ENCODE results near the gene HHAT.

Gene HHAT

DNA sequence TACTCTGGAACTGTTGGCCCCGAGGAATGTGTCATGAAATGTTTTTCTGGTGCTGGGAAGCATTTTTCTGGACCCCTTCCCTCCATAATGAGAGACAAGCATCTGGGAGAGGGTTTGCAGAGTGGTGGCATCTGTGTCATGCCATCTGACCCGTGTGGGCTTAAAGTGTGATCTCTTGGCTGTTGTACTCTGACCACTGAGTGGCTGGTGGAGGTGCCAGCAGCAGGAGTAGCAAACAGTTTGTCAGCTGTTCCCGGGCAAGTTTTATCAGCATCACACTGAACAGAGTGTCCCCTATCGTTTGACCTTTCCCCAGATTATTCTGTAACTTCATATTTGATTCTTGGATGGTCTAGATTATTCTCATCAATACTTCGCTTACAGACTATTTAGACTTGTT is 150.1 kb downstream of the HHAT start:
- Histone ChIP-seq H3K9me3 (ENCODE audit: control insufficient read depth, insufficient read depth, low read length) (no peaks in the 10 kb centered on the region), H3K27me3 (ENCODE audit: control insufficient read depth, insufficient read depth, low read length) (no peaks in the 10 kb centered on the region), H3K36me3 (ENCODE audit: control insufficient read depth, insufficient read depth, low read length) (no peaks in the 10 kb centered on the region), H3K9ac (ENCODE audit: low read depth, low read length) (no peak overlapping the region), H3K4me3 (ENCODE audit: low read depth, low read length) (no peak overlapping the region), H3K4me1 (ENCODE audit: control insufficient read depth, insufficient read depth, low read length) (peaks cover 4% of the 10 kb centered on the region)

DNA sequence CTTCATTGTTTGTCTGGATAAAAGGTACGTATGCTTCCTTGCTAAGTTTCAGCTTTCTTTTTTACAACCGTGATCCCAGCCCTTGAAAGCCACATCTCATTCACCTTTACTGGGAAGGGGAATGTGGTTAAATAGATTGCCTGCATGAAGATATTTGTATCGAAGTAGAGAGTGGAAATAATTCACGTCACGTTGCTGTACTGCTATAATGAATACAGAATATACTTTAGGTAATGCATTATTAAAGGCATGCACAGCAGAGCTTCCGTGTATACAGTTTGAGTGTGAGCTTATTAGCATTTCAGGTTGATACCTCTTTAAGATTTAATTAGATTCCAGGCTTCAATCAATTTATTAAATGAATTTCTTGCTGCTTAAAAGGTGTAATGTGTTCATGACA is 153.8 kb downstream of the HHAT start:
- H3K9ac ChIP-seq (ENCODE audit: low read depth, low read length) = no peak overlapping the region
- H3K4me3 ChIP-seq (ENCODE audit: low read depth, low read length) = no peak overlapping the region
- H3K4me1 ChIP-seq (ENCODE audit: control insufficient read depth, insufficient read depth, low read length) = no peaks in the 10 kb centered on the region
- no peaks in the 10 kb centered on the region for H3K36me3 ChIP-seq (ENCODE audit: control insufficient read depth, insufficient read depth, low read length)
- no peaks in the 10 kb centered on the region for H3K27me3 ChIP-seq (ENCODE audit: control insufficient read depth, insufficient read depth, low read length)
- no peaks in the 10 kb centered on the region for H3K9me3 ChIP-seq (ENCODE audit: control insufficient read depth, insufficient read depth, low read length)

DNA sequence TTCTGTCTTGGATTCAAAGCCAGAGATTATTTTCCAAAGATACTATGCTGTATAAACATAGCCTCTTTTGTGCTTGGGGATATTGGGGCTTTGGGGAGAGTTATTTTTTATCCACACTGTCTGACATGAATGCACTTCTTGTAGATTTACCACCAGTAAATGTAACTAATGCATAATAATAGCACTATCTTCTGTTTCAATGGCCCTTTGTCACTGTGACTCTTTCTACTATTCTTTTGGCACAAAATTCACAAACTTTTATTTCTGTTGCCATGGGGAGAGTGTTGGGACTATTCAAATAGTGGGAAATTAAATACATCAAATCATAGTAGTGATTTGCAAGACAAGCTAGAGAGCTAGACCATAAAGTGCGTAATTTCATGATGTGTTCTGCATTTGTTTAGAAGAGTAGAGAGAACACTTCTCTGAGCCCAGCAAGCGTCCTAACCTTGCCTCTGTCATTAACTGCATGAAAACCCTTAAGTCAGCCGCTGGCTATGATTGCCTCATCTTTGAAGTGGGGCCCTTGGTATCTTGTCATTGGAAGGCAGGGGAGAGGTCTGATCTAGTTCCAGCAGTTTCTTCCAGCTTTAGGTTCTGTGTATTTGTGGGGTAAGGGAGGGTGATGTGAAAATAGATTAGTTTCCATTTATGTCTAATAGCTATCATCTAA is 154.4 kb downstream of the HHAT start:
- no peaks in the 10 kb centered on the region for H3K4me1 ChIP-seq (ENCODE audit: control insufficient read depth, insufficient read depth, low read length)
- H3K9me3 ChIP-seq (ENCODE audit: control insufficient read depth, insufficient read depth, low read length) = no peaks in the 10 kb centered on the region
- no peaks in the 10 kb centered on the region for H3K36me3 ChIP-seq (ENCODE audit: control insufficient read depth, insufficient read depth, low read length)
- no peak overlapping the region for H3K9ac ChIP-seq (ENCODE audit: low read depth, low read length)
- H3K27me3 ChIP-seq (ENCODE audit: control insufficient read depth, insufficient read depth, low read length) = no peaks in the 10 kb centered on the region
- H3K4me3 ChIP-seq (ENCODE audit: low read depth, low read length) = no peak overlapping the region

DNA sequence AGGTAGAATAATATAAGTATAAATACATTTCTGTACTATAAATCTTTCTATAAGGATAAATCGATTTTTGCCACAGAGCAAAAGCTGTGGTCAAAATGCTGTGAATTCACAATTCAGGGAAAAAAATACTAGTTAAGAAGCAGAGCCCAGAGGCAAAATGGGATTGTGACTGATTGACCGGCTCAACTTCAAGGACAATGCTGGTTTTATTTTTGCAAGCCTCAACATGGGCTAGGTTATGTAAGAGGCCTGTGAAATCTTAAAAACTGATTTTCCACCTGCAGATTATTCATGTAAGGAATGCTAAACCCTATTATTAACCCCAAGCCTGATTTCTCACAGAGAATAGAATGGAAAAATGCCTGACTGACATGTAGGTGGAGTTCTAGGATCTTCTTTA is 155.1 kb downstream of the HHAT start:
- Histone ChIP-seq H3K4me3 (ENCODE audit: low read depth, low read length) (no peak overlapping the region), H3K36me3 (ENCODE audit: control insufficient read depth, insufficient read depth, low read length) (no peaks in the 10 kb centered on the region), H3K9ac (ENCODE audit: low read depth, low read length) (no peak overlapping the region), H3K9me3 (ENCODE audit: control insufficient read depth, insufficient read depth, low read length) (no peaks in the 10 kb centered on the region), H3K4me1 (ENCODE audit: control insufficient read depth, insufficient read depth, low read length) (no peaks in the 10 kb centered on the region), H3K27me3 (ENCODE audit: control insufficient read depth, insufficient read depth, low read length) (no peaks in the 10 kb centered on the region)

DNA sequence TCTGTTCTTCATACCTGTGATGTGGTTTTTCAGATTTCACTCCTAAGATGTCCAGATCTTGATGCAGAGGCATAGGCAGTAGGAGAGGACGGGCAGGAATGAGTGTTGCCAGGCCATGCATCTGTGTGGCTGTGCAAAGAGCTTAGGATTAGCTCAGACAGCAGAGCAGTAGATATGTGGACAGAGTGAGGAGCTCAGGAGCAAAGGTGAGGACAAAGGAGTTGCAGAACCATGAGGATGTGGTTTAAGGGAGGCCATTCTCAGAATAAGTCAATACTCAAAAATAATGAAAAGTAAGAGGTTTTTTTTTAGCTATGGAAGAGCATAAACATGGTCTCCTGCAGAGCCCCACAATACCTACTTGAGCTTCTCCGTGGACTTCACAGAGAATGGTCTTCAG is 158.3 kb downstream of the HHAT start:
- Histone ChIP-seq H3K4me1 (ENCODE audit: control insufficient read depth, insufficient read depth, low read length) (no peaks in the 10 kb centered on the region), H3K9ac (ENCODE audit: low read depth, low read length) (no peak overlapping the region), H3K36me3 (ENCODE audit: control insufficient read depth, insufficient read depth, low read length) (no peaks in the 10 kb centered on the region), H3K9me3 (ENCODE audit: control insufficient read depth, insufficient read depth, low read length) (no peaks in the 10 kb centered on the region), H3K27me3 (ENCODE audit: control insufficient read depth, insufficient read depth, low read length) (no peaks in the 10 kb centered on the region), H3K4me3 (ENCODE audit: low read depth, low read length) (no peak overlapping the region)

DNA sequence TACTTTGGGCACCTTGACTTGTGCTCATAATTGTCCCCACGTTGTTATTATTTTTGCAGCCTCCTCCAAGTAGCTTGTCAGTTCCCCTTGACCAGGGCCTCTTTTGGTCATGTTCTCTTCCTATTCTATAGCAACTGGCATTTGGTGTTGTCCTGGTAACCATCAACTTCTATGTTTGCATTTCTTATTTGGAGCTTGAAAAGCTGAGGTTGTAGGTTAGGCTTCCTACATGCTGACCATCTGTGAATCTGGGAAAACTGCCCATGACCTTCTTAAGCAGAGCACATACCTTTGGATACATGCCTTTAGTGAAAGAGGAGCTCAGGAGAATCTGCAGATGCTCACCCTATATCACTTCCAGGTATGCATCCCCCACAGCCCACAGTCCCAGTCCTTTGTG is 160.8 kb downstream of the HHAT start:
- H3K36me3 ChIP-seq (ENCODE audit: control insufficient read depth, insufficient read depth, low read length) = no peaks in the 10 kb centered on the region
- H3K27me3 ChIP-seq (ENCODE audit: control insufficient read depth, insufficient read depth, low read length) = no peaks in the 10 kb centered on the region
- no peaks in the 10 kb centered on the region for H3K4me1 ChIP-seq (ENCODE audit: control insufficient read depth, insufficient read depth, low read length)
- H3K9ac ChIP-seq (ENCODE audit: low read depth, low read length) = no peak overlapping the region
- H3K4me3 ChIP-seq (ENCODE audit: low read depth, low read length) = no peak overlapping the region
- no peaks in the 10 kb centered on the region for H3K9me3 ChIP-seq (ENCODE audit: control insufficient read depth, insufficient read depth, low read length)

DNA sequence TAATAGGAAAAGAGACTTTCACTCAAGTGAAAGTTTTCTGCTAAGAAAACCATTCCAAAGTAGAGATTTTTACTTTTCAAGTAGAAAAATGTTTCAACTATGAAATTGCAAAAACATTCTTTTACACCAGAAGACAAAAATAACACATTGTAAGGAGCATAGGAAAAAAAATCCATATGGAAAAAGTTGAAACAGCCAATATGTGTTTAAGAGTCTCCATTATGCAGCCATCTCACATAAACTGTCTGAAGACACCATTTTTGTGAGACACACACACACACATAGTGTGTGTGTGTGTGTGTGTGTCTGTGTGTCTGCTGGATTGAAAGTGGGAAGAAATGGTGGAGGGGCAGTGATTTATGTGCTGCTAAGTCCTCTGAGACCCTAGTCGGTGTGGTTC is 162.1 kb downstream of the HHAT start:
- no peaks in the 10 kb centered on the region for H3K27me3 ChIP-seq (ENCODE audit: control insufficient read depth, insufficient read depth, low read length)
- no peaks in the 10 kb centered on the region for H3K36me3 ChIP-seq (ENCODE audit: control insufficient read depth, insufficient read depth, low read length)
- H3K4me1 ChIP-seq (ENCODE audit: control insufficient read depth, insufficient read depth, low read length) = no peaks in the 10 kb centered on the region
- no peak overlapping the region for H3K4me3 ChIP-seq (ENCODE audit: low read depth, low read length)
- no peaks in the 10 kb centered on the region for H3K9me3 ChIP-seq (ENCODE audit: control insufficient read depth, insufficient read depth, low read length)
- H3K9ac ChIP-seq (ENCODE audit: low read depth, low read length) = no peak overlapping the region

DNA sequence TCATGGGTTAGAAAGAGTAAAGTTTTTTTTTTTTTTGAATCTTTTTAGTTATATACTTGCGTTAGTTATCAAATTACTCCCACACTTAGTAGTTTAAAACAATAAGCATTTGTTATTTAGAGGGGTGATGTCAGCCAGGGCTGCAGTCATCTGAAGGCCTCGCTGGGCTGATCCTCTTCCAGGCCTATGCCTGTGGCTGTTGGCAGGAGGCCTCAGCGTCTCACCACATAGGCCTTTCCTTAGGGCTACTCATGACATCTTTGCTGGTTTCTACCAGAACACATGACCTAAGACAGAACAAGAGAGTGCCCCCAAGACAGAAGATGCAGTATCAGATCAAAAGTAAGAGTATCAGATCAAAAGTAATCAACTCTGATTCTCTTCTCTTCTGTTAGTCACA is 167.4 kb downstream of the HHAT start:
- H3K27me3 ChIP-seq (ENCODE audit: control insufficient read depth, insufficient read depth, low read length) = no peaks in the 10 kb centered on the region
- no peaks in the 10 kb centered on the region for H3K4me1 ChIP-seq (ENCODE audit: control insufficient read depth, insufficient read depth, low read length)
- no peaks in the 10 kb centered on the region for H3K36me3 ChIP-seq (ENCODE audit: control insufficient read depth, insufficient read depth, low read length)
- no peak overlapping the region for H3K4me3 ChIP-seq (ENCODE audit: low read depth, low read length)
- H3K9ac ChIP-seq (ENCODE audit: low read depth, low read length) = no peak overlapping the region
- H3K9me3 ChIP-seq (ENCODE audit: control insufficient read depth, insufficient read depth, low read length) = no peaks in the 10 kb centered on the region

DNA sequence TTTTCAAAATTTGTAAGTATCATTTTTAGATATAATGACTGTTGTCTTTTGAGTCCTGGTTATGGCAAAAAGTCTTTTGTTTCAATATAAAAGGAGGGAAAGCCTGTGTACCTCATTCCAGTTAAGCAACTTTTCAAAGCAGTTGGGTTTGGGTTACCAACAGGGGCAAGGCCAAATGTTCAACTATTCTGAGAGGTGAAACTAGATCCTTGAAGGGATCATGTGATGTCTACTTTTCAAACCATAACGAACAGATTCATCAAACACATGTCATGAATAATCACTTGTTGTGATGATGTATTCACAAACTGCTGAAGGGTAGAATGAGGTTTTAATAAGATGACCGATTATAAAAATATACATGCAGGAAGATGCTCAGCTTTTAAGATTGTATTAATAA is 171.3 kb downstream of the HHAT start:
- Histone ChIP-seq H3K9ac (ENCODE audit: low read depth, low read length) (no peak overlapping the region), H3K4me1 (ENCODE audit: control insufficient read depth, insufficient read depth, low read length) (no peaks in the 10 kb centered on the region), H3K36me3 (ENCODE audit: control insufficient read depth, insufficient read depth, low read length) (no peaks in the 10 kb centered on the region), H3K9me3 (ENCODE audit: control insufficient read depth, insufficient read depth, low read length) (no peaks in the 10 kb centered on the region), H3K4me3 (ENCODE audit: low read depth, low read length) (no peak overlapping the region), H3K27me3 (ENCODE audit: control insufficient read depth, insufficient read depth, low read length) (no peaks in the 10 kb centered on the region)

DNA sequence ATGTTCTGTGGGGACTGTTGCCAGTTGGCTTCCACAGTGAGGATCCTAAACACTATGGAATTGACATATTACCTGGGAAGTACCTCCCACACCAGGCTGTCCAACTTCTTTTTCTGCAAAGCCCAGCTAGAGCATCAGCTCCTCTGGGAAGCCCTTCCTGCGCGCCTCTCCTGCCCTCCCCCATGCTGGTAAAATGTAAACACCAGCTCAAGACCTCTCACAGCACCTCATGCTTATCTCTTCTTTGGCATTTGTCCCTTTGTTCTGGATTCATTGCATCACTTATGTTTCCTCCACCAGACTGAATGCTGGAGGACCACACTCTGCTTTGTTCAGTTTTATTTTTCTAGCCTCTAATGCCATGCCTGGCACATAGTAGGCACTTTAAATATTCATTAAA is 172.1 kb downstream of the HHAT start:
- H3K9ac ChIP-seq (ENCODE audit: low read depth, low read length) = no peak overlapping the region
- H3K9me3 ChIP-seq (ENCODE audit: control insufficient read depth, insufficient read depth, low read length) = no peaks in the 10 kb centered on the region
- no peaks in the 10 kb centered on the region for H3K27me3 ChIP-seq (ENCODE audit: control insufficient read depth, insufficient read depth, low read length)
- H3K36me3 ChIP-seq (ENCODE audit: control insufficient read depth, insufficient read depth, low read length) = no peaks in the 10 kb centered on the region
- no peak overlapping the region for H3K4me3 ChIP-seq (ENCODE audit: low read depth, low read length)
- peaks cover 2% of the 10 kb centered on the region for H3K4me1 ChIP-seq (ENCODE audit: control insufficient read depth, insufficient read depth, low read length)

DNA sequence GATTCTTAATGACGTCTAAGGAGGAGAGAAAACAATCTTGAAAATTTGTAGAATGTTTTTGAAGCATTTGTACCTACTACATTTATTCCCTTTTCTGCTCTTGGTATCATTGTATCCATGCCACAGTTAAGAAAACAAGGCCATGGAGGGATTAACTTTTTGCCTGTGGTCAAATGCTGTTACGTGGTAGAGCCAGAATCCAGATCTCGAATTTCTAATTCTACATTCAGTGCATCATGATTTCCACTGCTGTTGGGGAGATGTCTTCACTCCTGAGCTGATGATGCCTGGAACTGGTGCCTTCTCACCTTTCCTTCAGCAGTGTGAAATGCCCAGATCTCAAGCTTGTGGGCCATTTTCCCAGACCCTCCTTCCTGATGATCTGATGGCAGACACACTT is 175.6 kb downstream of the HHAT start:
- Histone ChIP-seq H3K36me3 (ENCODE audit: control insufficient read depth, insufficient read depth, low read length) (no peaks in the 10 kb centered on the region), H3K9me3 (ENCODE audit: control insufficient read depth, insufficient read depth, low read length) (no peaks in the 10 kb centered on the region), H3K4me3 (ENCODE audit: low read depth, low read length) (no peak overlapping the region), H3K4me1 (ENCODE audit: control insufficient read depth, insufficient read depth, low read length) (peaks cover 4% of the 10 kb centered on the region), H3K9ac (ENCODE audit: low read depth, low read length) (no peak overlapping the region), H3K27me3 (ENCODE audit: control insufficient read depth, insufficient read depth, low read length) (no peaks in the 10 kb centered on the region)

DNA sequence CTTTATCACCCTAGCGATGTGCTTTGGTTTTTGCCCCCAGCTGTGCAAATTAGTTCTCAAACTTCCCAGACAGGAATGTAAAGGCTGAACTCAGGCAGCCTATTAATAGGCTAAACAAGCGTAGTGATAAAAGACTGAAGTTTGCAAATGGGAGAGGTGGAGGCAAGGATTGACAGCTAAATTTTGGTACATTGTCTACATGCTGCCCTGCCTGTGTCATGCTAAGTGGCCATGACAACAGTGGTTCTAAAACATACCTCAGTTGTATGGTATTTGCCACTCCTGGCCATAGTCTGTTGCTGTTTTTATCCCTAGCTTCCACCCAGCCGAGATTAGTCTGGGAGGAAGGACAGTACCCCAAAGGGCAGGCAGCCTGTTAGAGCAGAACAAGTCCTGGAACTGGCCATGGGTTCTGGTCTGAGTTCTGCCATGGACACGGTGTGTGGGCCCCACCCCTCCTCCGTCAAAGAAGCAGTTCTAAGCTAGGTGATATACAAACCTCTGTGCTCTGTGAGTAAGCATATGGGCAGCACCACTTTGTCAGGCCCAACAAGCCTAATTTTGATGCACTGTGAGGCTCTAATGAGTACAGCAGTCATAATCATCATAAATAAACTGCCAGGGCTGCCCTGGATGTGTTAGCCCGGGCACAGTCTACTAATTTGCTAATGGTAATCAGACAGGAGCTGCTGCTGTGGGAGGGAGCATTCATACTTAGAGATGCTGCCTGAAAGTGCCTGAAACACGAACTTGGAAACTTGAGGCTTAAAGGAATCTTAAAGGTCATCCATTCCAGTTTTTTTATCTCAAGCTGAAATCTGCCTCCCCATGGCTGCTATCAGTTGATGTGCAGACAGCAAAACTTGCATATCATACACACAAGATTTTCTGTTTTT is 177.1 kb downstream of the HHAT start:
- H3K36me3 ChIP-seq (ENCODE audit: control insufficient read depth, insufficient read depth, low read length) = no peaks in the 10 kb centered on the region
- H3K4me3 ChIP-seq (ENCODE audit: low read depth, low read length) = no peak overlapping the region
- no peaks in the 10 kb centered on the region for H3K27me3 ChIP-seq (ENCODE audit: control insufficient read depth, insufficient read depth, low read length)
- no peaks in the 10 kb centered on the region for H3K9me3 ChIP-seq (ENCODE audit: control insufficient read depth, insufficient read depth, low read length)
- peaks cover 4% of the 10 kb centered on the region for H3K4me1 ChIP-seq (ENCODE audit: control insufficient read depth, insufficient read depth, low read length)
- H3K9ac ChIP-seq (ENCODE audit: low read depth, low read length) = no peak overlapping the region

Measured in iPS-15b (cell line).